GM15510 (cell line): ENCODE measurements around the gene TCERG1L.

Source experiments
- POLR2A ChIP-seq: IDR thresholded peaks from 3 replicates; pipeline ENCODE4 v1.6.1; 2011; ENCODE audit warnings: borderline replicate concordance; ENCODE audit not compliant: insufficient read length; ENCODE audit errors: extremely low read depth

The TCERG1L gene

GRCh38 chr10:131161087-131161486, 150.4 kb downstream of the TCERG1L start:
- TF ChIP-seq POLR2A = no peak

GRCh38 chr10:131160219-131160875, 151.2 kb downstream of the TCERG1L start:
- no peak for TF ChIP-seq POLR2A

- no peak for TF ChIP-seq POLR2A
These were observed 151.8 kb downstream of the TCERG1L start for GRCh38 chr10:131159771-131160170.

- no peak for TF ChIP-seq POLR2A
These were observed 152.8 kb downstream of the TCERG1L start for GRCh38 chr10:131158695-131159094.

- no peak for TF ChIP-seq POLR2A
These were observed 153.6 kb downstream of the TCERG1L start for GRCh38 chr10:131157899-131158298.

GRCh38 chr10:131155876-131156230, 155.7 kb downstream of the TCERG1L start:
- TF ChIP-seq POLR2A = no peak

GRCh38 chr10:131155218-131155875, 156.2 kb downstream of the TCERG1L start:
- TF ChIP-seq POLR2A = no peak

GRCh38 chr10:131154306-131155025, 157.1 kb downstream of the TCERG1L start:
- TF ChIP-seq POLR2A = no peak

GRCh38 chr10:131150126-131150525, 161.4 kb downstream of the TCERG1L start:
- no peak for TF ChIP-seq POLR2A

GRCh38 chr10:131149586-131149985, 161.9 kb downstream of the TCERG1L start:
- no peak for TF ChIP-seq POLR2A

- TF ChIP-seq POLR2A = no peak
These were observed 162.4 kb downstream of the TCERG1L start for GRCh38 chr10:131149111-131149510.

GRCh38 chr10:131148270-131148669, 163.3 kb downstream of the TCERG1L start:
- no peak for TF ChIP-seq POLR2A

GRCh38 chr10:131147301-131147975, 164.1 kb downstream of the TCERG1L start:
- no peak for TF ChIP-seq POLR2A

- no peak for TF ChIP-seq POLR2A
These were observed 164.7 kb downstream of the TCERG1L start for GRCh38 chr10:131146790-131147189.

- no peak for TF ChIP-seq POLR2A
These were observed 165.8 kb downstream of the TCERG1L start for GRCh38 chr10:131145756-131146155.

GRCh38 chr10:131144711-131145375, 166.7 kb downstream of the TCERG1L start:
- no peak for TF ChIP-seq POLR2A

GRCh38 chr10:131144196-131144595, 167.3 kb downstream of the TCERG1L start:
- TF ChIP-seq POLR2A = no peak
